ENCODE data around the gene GHR. TPM values are rescaled to one million over a fixed set of nuclear protein-coding genes. Genes with fewer than 3 reads are reported as not detected.

GHR gene
- total RNA-seq, 4 donors from 2014 or later: 16.9 to 20.9 (median 20.2) TPM

- no peak overlapping the region for H3K27ac ChIP-seq
Observed at GRCh38 chr5:42514754-42515153, 91.5 kb downstream of the GHR start.

GRCh38 chr5:42515504-42515903 is 92.3 kb downstream of the GHR start:
- Histone ChIP-seq H3K27ac (no peak overlapping the region), H3K4me1 (peaks cover 3% of the 10 kb centered on the region), H3K9me3 (no peaks in the 10 kb centered on the region), H3K27me3 (no peaks in the 10 kb centered on the region), H3K4me3 (no peak overlapping the region), H3K36me3 (no peaks in the 10 kb centered on the region)
- no peak for DNase-seq (ENCODE audit: low spot score in 2 of 2)
- WGBS: 94% methylated on average over 3 of the region's 3 CpGs
- no peak for TF ChIP-seq POLR2A (IDR thresholded peaks at IDR 0.05)
- no peak for TF ChIP-seq CTCF (IDR thresholded peaks at IDR 0.05)
- no peak for TF ChIP-seq POLR2AphosphoS5 (IDR thresholded peaks at IDR 0.05)
- TF ChIP-seq EP300 (IDR thresholded peaks at IDR 0.05): no peak

More at GRCh38 chr5:42514754-42515153, 91.5 kb downstream of the GHR start:
- Histone ChIP-seq H3K36me3 (no peaks in the 10 kb centered on the region), H3K9me3 (no peaks in the 10 kb centered on the region), H3K4me3 (no peak overlapping the region), H3K27me3 (no peaks in the 10 kb centered on the region), H3K4me1 (peaks cover 3% of the 10 kb centered on the region)
- no peak for TF ChIP-seq EP300 (IDR thresholded peaks at IDR 0.05)
- peak in 1 of 2 donors; percentile 7 for TF ChIP-seq CTCF (IDR thresholded peaks at IDR 0.05)
- 66% methylated on average over 2 of the region's 2 CpGs for WGBS
- no peak for DNase-seq (ENCODE audit: low spot score in 2 of 2)

- no peak overlapping the region for H3K27ac ChIP-seq
Observed at GRCh38 chr5:42516282-42517042, 93.2 kb downstream of the GHR start.

GRCh38 chr5:42517164-42517563 is 93.9 kb downstream of the GHR start:
- H3K4me3 ChIP-seq: no peak overlapping the region
- H3K27ac ChIP-seq: no peak overlapping the region
- no peak for DNase-seq (ENCODE audit: low spot score in 2 of 2)
- H3K27me3 ChIP-seq: no peaks in the 10 kb centered on the region
- H3K4me1 ChIP-seq: peaks cover 6% of the 10 kb centered on the region
- no peaks in the 10 kb centered on the region for H3K36me3 ChIP-seq
- WGBS: 57% methylated on average over 2 of the region's 2 CpGs
- H3K9me3 ChIP-seq: no peaks in the 10 kb centered on the region
- no peak for TF ChIP-seq POLR2AphosphoS5 (IDR thresholded peaks at IDR 0.05)
- TF ChIP-seq EP300 (IDR thresholded peaks at IDR 0.05): no peak
- TF ChIP-seq CTCF (IDR thresholded peaks at IDR 0.05): no peak
- TF ChIP-seq POLR2A (IDR thresholded peaks at IDR 0.05): no peak

More at GRCh38 chr5:42516282-42517042, 93.2 kb downstream of the GHR start:
- TF ChIP-seq CTCF (IDR thresholded peaks at IDR 0.05): no peak
- TF ChIP-seq POLR2AphosphoS5 (IDR thresholded peaks at IDR 0.05): no peak
- no peak for TF ChIP-seq POLR2A (IDR thresholded peaks at IDR 0.05)
- no peak for TF ChIP-seq EP300 (IDR thresholded peaks at IDR 0.05)
- no peak overlapping the region for H3K4me3 ChIP-seq
- no peaks in the 10 kb centered on the region for H3K9me3 ChIP-seq
- DNase-seq (ENCODE audit: low spot score in 2 of 2): no peak
- H3K27me3 ChIP-seq: no peaks in the 10 kb centered on the region
- peaks cover 5% of the 10 kb centered on the region for H3K4me1 ChIP-seq
- no peaks in the 10 kb centered on the region for H3K36me3 ChIP-seq
- 86% methylated on average over 4 of the region's 4 CpGs for WGBS

GRCh38 chr5:42518595-42519221 is 95.5 kb downstream of the GHR start:
- H3K4me1 ChIP-seq: peaks cover 6% of the 10 kb centered on the region
- WGBS: 54% methylated on average over 8 of the region's 8 CpGs
- no peak overlapping the region for H3K27ac ChIP-seq
- no peak overlapping the region for H3K4me3 ChIP-seq
- TF ChIP-seq EP300 (IDR thresholded peaks at IDR 0.05) (no peak), POLR2AphosphoS5 (IDR thresholded peaks at IDR 0.05) (no peak), CTCF (IDR thresholded peaks at IDR 0.05) (no peak)
- H3K36me3 ChIP-seq: no peaks in the 10 kb centered on the region
- H3K9me3 ChIP-seq: no peaks in the 10 kb centered on the region
- peak in 1 of 2 donors; percentile 61 for DNase-seq (ENCODE audit: low spot score in 2 of 2)
- no peaks in the 10 kb centered on the region for H3K27me3 ChIP-seq

Measured in suprapubic skin (tissue), 4 donors.